Testis (tissue), 3 donors: Measurements from ENCODE around the gene ARPP19. TPM values are rescaled to one million over a fixed set of nuclear protein-coding genes. Genes with fewer than 3 reads are reported as not detected.
"Not testable (repeated sequence)": the region's sequence is repeated elsewhere in the genome, so short reads cannot be mapped to it uniquely, and the experiment has no call there.

ENCODE experiments used
- DNase-seq: peaks from one replicate; pipeline ENCODE4 v3.0.0-alpha.2; 2019
- H3K27ac ChIP-seq, 2 donors: fragments of 200-600 bp; sonication (generic); one replicate each; pipeline ENCODE4 v1.5.1; 2019
- H3K27me3 ChIP-seq: fragments of 200-600 bp; sonication (generic); one replicate; pipeline ENCODE4 v1.5.1; 2019
- H3K36me3 ChIP-seq: fragments of 200-600 bp; sonication (generic); one replicate; pipeline ENCODE4 v1.5.1; 2017; ENCODE audit warnings: low read depth; ENCODE audit errors: missing control alignments
- H3K4me1 ChIP-seq: fragments of 200-600 bp; sonication (generic); one replicate; pipeline ENCODE4 v1.5.1; 2019
- H3K4me3 ChIP-seq, 2 donors: fragments of 200-600 bp; sonication (generic); one replicate each; pipeline ENCODE4 v1.5.1; 2017 to 2019
- H3K9me3 ChIP-seq: fragments of 200-600 bp; sonication (generic); one replicate; pipeline ENCODE4 v1.5.1; 2017
- CTCF ChIP-seq, 3 experiments: fragments of 450-650 bp in 2 of 3; fragments of 200-600 bp in 1 of 3; sonication (generic) in 1 of 3; IDR thresholded peaks; one replicate each; pipeline ENCODE4 v1.5.1; 2016 to 2019; ENCODE audit warnings: antibody characterized with exemption in 3 of 3, mild to moderate bottlenecking in 2 of 3, moderate library complexity in 1 of 3
- POLR2A ChIP-seq: fragments of 450-650 bp; IDR thresholded peaks from one replicate; pipeline ENCODE4 v1.6.1; 2017; ENCODE audit warnings: antibody characterized with exemption, mild to moderate bottlenecking, moderate library complexity
- WGBS, 2 donors: methylation state at CpG; one replicate each; pipeline ENCODE4 v1.1.5; 2018; 5-methylcytosine and 5-hydroxymethylcytosine counted together
- intact Hi-C: fragments of 100-400 bp; cut with DNase I; formaldehyde crosslinking; loops from one replicate; pipeline ENCODE4 v1.15.1; 2023; ENCODE audit warnings: low total_unique reads
- polyA plus RNA-seq: library from polyadenylated mRNA; stranded (reverse); fragments of 350-450 nt; fragmentation: Illumina TruSeq; extraction: RNeasy Lipid Tissue Mini Kit (QIAGEN cat#74804); gene quantifications from one replicate; pipeline ENCODE4 v1.2.3, GENCODE V29; 2014; ENCODE audit warnings: low read depth, low replicate concordance; ENCODE audit not compliant: insufficient read depth
- total RNA-seq, 2 donors: library from RNA; depleted of rRNA; stranded (reverse); fragments of >200 nt; gene quantifications; one replicate each; pipeline ENCODE4 v1.2.3, GENCODE V29; 2016

ARPP19 gene
- total and polyA plus RNA-seq, 3 donors from 2014 or later: 114 to 162 (median 139) TPM

- TF ChIP-seq POLR2A (no peak), CTCF (IDR thresholded peaks at IDR 0.05) (no peak)
- Histone ChIP-seq H3K4me1 (no peaks in the 10 kb centered on the region), H3K27me3 (no peaks in the 10 kb centered on the region), H3K9me3 (no peaks in the 10 kb centered on the region), H3K36me3 (no peaks in the 10 kb centered on the region), H3K27ac (no peak overlapping the region), H3K4me3 (no peak overlapping the region)
- WGBS, 2 donors: 89% methylated on average over 2 of the region's 2 CpGs
- intact Hi-C loops: no loop called here
- DNase-seq: no peak
Measured at GRCh38 chr15:52515343-52515742, 53.5 kb downstream of the ARPP19 start.

GRCh38 chr15:52514482-52514881 is 54.3 kb downstream of the ARPP19 start:
- no peak overlapping the region for H3K4me3 ChIP-seq
- WGBS, 2 donors: 95 to 100% methylated on average over 1 of the region's 1 CpG
- no peaks in the 10 kb centered on the region for H3K36me3 ChIP-seq
- no peaks in the 10 kb centered on the region for H3K9me3 ChIP-seq
- DNase-seq: no peak
- intact Hi-C loops: no loop called here
- no peak overlapping the region for H3K27ac ChIP-seq
- H3K4me1 ChIP-seq: no peaks in the 10 kb centered on the region
- no peaks in the 10 kb centered on the region for H3K27me3 ChIP-seq
- TF ChIP-seq CTCF (IDR thresholded peaks at IDR 0.05): no peak
- TF ChIP-seq POLR2A: no peak

GRCh38 chr15:52512869-52513268 is 56.0 kb downstream of the ARPP19 start:
- 95 to 98% methylated on average over 8 of the region's 8 CpGs for WGBS, 2 donors

GRCh38 chr15:52511084-52511483 is 57.7 kb downstream of the ARPP19 start:
- H3K4me3 ChIP-seq: no peak overlapping the region
- no peaks in the 10 kb centered on the region for H3K4me1 ChIP-seq
- no peak overlapping the region for H3K27ac ChIP-seq
- 85 to 92% methylated on average over 2 of the region's 2 CpGs for WGBS, 2 donors
- no peaks in the 10 kb centered on the region for H3K9me3 ChIP-seq
- DNase-seq: no peak
- no peaks in the 10 kb centered on the region for H3K27me3 ChIP-seq
- TF ChIP-seq POLR2A (no peak), CTCF (IDR thresholded peaks at IDR 0.05) (no peak)
- no peaks in the 10 kb centered on the region for H3K36me3 ChIP-seq
- intact Hi-C loops: no loop called here

More at GRCh38 chr15:52512869-52513268, 56.0 kb downstream of the ARPP19 start:
- H3K27me3 ChIP-seq, H3K4me3 ChIP-seq, intact Hi-C loops, H3K27ac ChIP-seq, DNase-seq, H3K9me3 ChIP-seq, H3K4me1 ChIP-seq, H3K36me3 ChIP-seq: not testable (repeated sequence)

- no peak overlapping the region for H3K27ac ChIP-seq
- TF ChIP-seq POLR2A (no peak), CTCF (IDR thresholded peaks at IDR 0.05) (no peak)
- H3K36me3 ChIP-seq: no peaks in the 10 kb centered on the region
- H3K4me1 ChIP-seq: no peaks in the 10 kb centered on the region
- H3K9me3 ChIP-seq: no peaks in the 10 kb centered on the region
- no peaks in the 10 kb centered on the region for H3K27me3 ChIP-seq
- whole genome bisulfite sequencing, 2 donors: 78 to 79% methylated on average over 3 of the region's 3 CpGs
- intact Hi-C loops: no loop called here
- no peak for DNase-seq
- no peak overlapping the region for H3K4me3 ChIP-seq
Measured at GRCh38 chr15:52509500-52510245, 59.2 kb downstream of the ARPP19 start.
